ENCODE measurements around the gene GNA14.

- TF ChIP-seq CTCF (conservative IDR thresholded peaks at IDR 0.05) (no peak), EZH2 (IDR thresholded peaks at IDR 0.05; ENCODE audit: low read depth) (no peak)
These were observed 72.3 kb downstream of the GNA14 start for GRCh38 chr9:77575785-77576184.

All from PC-9 (cell line).